Neural progenitor cell (in vitro differentiated cells): Measurements from ENCODE around the gene SLC25A53. TPM values are rescaled to one million over a fixed set of nuclear protein-coding genes. Genes with fewer than 3 reads are reported as not detected.

Experiments
- DNase-seq: peaks from one replicate; pipeline ENCODE4 v3.0.0-alpha.2; 2016; ENCODE audit warnings: low spot score
- H2AFZ ChIP-seq: fragments of 200-600 bp; sonication (generic); replicated peaks from 2 replicates; pipeline ENCODE4 v1.6.1; 2016; ENCODE audit warnings: antibody characterized with exemption
- H3F3A ChIP-seq: fragments of 200-600 bp; sonication (generic); 2 replicates; pipeline ENCODE4 v1.6.1; 2016; ENCODE audit warnings: antibody characterized with exemption, low read depth
- H3K27ac ChIP-seq: fragments of 200-600 bp; sonication (generic); 2 replicates; pipeline ENCODE4 v1.5.1; 2016; ENCODE audit warnings: mild to moderate bottlenecking
- H3K27me3 ChIP-seq: fragments of 200-600 bp; sonication (generic); 2 replicates; pipeline ENCODE4 v1.6.1; 2016; ENCODE audit warnings: mild to moderate bottlenecking, moderate library complexity
- H3K36me3 ChIP-seq: fragments of 200-600 bp; sonication (generic); 2 replicates; pipeline ENCODE4 v1.5.1; 2016
- H3K4me1 ChIP-seq: fragments of 200-600 bp; sonication (generic); 2 replicates; pipeline ENCODE4 v1.6.1; 2016; ENCODE audit warnings: mixed run types
- H3K4me2 ChIP-seq: fragments of 200-600 bp; sonication (generic); 2 replicates; pipeline ENCODE4 v1.6.1; 2016
- H3K4me3 ChIP-seq: fragments of 200-600 bp; sonication (generic); 2 replicates; pipeline ENCODE4 v1.5.1; 2016
- H3K79me2 ChIP-seq: fragments of 200-600 bp; sonication (generic); 2 replicates; pipeline ENCODE4 v1.6.1; 2016; ENCODE audit warnings: low read depth
- H3K9ac ChIP-seq: fragments of 200-600 bp; sonication (generic); 2 replicates; pipeline ENCODE4 v1.6.1; 2016
- H3K9me3 ChIP-seq: fragments of 200-600 bp; sonication (generic); 2 replicates; pipeline ENCODE4 v1.5.1; 2016; ENCODE audit warnings: low read depth
- H4K20me1 ChIP-seq: fragments of 200-600 bp; sonication (generic); 2 replicates; pipeline ENCODE4 v1.6.1; 2016; ENCODE audit warnings: low read depth
- H3K27ac Mint-ChIP-seq: 3 replicates; pipeline ENCODE4 v1.8.0; 2021; ENCODE audit warnings: mixed read lengths
- H3K27me3 Mint-ChIP-seq: 2 replicates; pipeline ENCODE4 v1.8.0; 2022; ENCODE audit warnings: low read depth, mild to moderate bottlenecking, inconsistent platforms, moderate library complexity, mixed read lengths; ENCODE audit not compliant: insufficient read depth
- H3K36me3 Mint-ChIP-seq: 3 replicates; pipeline ENCODE4 v1.8.0; 2021; ENCODE audit warnings: mixed read lengths
- H3K4me1 Mint-ChIP-seq: 3 replicates; pipeline ENCODE4 v1.8.0; 2021; ENCODE audit warnings: mixed read lengths
- H3K4me3 Mint-ChIP-seq: 3 replicates; pipeline ENCODE4 v1.8.0; 2021; ENCODE audit warnings: mild to moderate bottlenecking, moderate library complexity, mixed read lengths
- H3K9me3 Mint-ChIP-seq: 3 replicates; pipeline ENCODE4 v1.8.0; 2020; ENCODE audit warnings: mixed read lengths
- EZH2 ChIP-seq: fragments of 200-600 bp; sonication (generic); IDR thresholded peaks from 2 replicates; pipeline ENCODE4 v1.6.1; 2017; ENCODE audit warnings: antibody characterized with exemption, mild to moderate bottlenecking, moderate library complexity
- EZH2phosphoT487 ChIP-seq: fragments of 200-600 bp; sonication (generic); IDR thresholded peaks from 2 replicates; pipeline ENCODE4 v1.6.1; 2017; ENCODE audit warnings: antibody characterized with exemption
- total RNA-seq: library from RNA; depleted of rRNA; stranded (reverse); fragments of >200 nt; gene quantifications from 2 replicates; pipeline ENCODE4 v1.2.3, GENCODE V29; 2015; ENCODE audit warnings: low replicate concordance
- TF ChIP-seq, protein P1 (sequence below): fragments of 200-600 bp; sonication (generic); IDR thresholded peaks from 2 replicates; pipeline ENCODE4 v1.5.1; 2017; ENCODE audit warnings: antibody characterized with exemption, mild to moderate bottlenecking

Gene SLC25A53
- total RNA-seq, 1 donor from 2014 or later, result 4.0 TPM

DNA sequence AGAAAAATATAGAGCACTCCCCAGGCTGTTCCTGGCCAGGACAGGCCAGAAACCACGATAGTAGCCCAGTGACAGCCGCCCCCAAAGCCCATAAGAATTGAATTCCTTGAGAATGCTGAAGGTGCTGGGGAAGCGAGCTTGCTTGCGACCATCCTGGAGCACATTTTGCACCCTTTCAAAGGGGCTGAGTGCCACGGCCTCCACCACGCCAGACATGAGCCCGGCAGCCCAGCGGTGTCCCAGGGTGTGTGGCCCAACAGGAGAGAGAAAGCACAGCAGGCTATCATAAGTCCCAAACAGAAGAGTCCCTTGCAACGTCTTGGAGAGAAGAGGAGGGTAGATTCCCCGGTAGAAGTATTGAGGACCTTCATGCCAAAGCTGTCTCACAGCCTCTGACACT lies 52.1 kb downstream of the SLC25A53 start:
- H4K20me1 ChIP-seq, result no peaks in the 10 kb centered on the region
- Mint-ChIP-seq H3K36me3 (peaks cover 6% of the 10 kb centered on the region), H3K9me3 (no peaks in the 10 kb centered on the region), H3K4me3 (no peak overlapping the region), H3K27me3 (peaks cover 4% of the 10 kb centered on the region), H3K27ac (peak overlapping the region; percentile 87), H3K4me1 (peaks cover 35% of the 10 kb centered on the region)
- H3K4me2 ChIP-seq, result no peak overlapping the region
- H3K27me3 ChIP-seq, result no peaks in the 10 kb centered on the region
- TF ChIP-seq EZH2phosphoT487 (no peak), EZH2 (no peak)
- TF ChIP-seq, protein P1, sequence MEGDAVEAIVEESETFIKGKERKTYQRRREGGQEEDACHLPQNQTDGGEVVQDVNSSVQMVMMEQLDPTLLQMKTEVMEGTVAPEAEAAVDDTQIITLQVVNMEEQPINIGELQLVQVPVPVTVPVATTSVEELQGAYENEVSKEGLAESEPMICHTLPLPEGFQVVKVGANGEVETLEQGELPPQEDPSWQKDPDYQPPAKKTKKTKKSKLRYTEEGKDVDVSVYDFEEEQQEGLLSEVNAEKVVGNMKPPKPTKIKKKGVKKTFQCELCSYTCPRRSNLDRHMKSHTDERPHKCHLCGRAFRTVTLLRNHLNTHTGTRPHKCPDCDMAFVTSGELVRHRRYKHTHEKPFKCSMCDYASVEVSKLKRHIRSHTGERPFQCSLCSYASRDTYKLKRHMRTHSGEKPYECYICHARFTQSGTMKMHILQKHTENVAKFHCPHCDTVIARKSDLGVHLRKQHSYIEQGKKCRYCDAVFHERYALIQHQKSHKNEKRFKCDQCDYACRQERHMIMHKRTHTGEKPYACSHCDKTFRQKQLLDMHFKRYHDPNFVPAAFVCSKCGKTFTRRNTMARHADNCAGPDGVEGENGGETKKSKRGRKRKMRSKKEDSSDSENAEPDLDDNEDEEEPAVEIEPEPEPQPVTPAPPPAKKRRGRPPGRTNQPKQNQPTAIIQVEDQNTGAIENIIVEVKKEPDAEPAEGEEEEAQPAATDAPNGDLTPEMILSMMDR, result no peak
- H3K4me3 ChIP-seq, result no peak overlapping the region
- H3K4me1 ChIP-seq, result peaks cover 5% of the 10 kb centered on the region
- no peaks in the 10 kb centered on the region for H3K36me3 ChIP-seq
- H3F3A ChIP-seq, result no peaks in the 10 kb centered on the region
- H3K27ac ChIP-seq, result no peak overlapping the region
- no peak overlapping the region for H3K9ac ChIP-seq
- no peak for DNase-seq
- H3K79me2 ChIP-seq, result no peaks in the 10 kb centered on the region
- no peaks in the 10 kb centered on the region for H3K9me3 ChIP-seq
- H2AFZ ChIP-seq, result no peak overlapping the region

DNA sequence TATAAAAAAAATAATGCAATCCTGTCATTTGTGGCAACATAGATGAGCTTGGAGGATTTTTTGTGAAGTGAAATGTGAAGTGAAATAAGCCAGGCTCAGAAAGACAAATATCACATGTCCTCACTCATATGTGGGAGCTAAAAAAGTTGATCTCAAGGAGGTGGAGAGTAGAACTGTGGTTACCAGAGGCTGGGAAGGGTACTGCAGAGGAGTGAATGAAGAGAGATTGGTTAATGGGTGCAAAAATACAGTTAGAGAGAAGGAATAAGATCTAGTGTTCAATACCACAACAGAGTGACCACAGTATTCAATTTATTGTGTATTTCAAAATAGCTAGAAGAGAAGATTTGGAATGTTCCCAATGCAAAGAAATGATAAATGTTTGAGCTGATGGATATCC lies 57.9 kb downstream of the SLC25A53 start:
- no peaks in the 10 kb centered on the region for H3K4me1 Mint-ChIP-seq
- peaks cover 3% of the 10 kb centered on the region for H3K27me3 ChIP-seq
- no peak overlapping the region for H3K4me3 Mint-ChIP-seq
- no peak overlapping the region for H3K4me3 ChIP-seq
- peaks cover 2% of the 10 kb centered on the region for H3K27me3 Mint-ChIP-seq
- no peaks in the 10 kb centered on the region for H3K9me3 Mint-ChIP-seq
- H3K4me2 ChIP-seq, result no peak overlapping the region
- H3K9ac ChIP-seq, result no peak overlapping the region
- DNase-seq, result no peak
- H3K4me1 ChIP-seq, result no peaks in the 10 kb centered on the region
- H3K79me2 ChIP-seq, result no peaks in the 10 kb centered on the region
- no peak for TF ChIP-seq EZH2
- TF ChIP-seq EZH2phosphoT487, result no peak
- TF ChIP-seq, protein P1, result no peak
- no peaks in the 10 kb centered on the region for H3F3A ChIP-seq
- H3K27ac ChIP-seq, result no peak overlapping the region
- no peak overlapping the region for H2AFZ ChIP-seq
- H3K36me3 ChIP-seq, result no peaks in the 10 kb centered on the region
- H4K20me1 ChIP-seq, result no peaks in the 10 kb centered on the region
- H3K27ac Mint-ChIP-seq, result no peak overlapping the region
- H3K36me3 Mint-ChIP-seq, result peaks cover 6% of the 10 kb centered on the region
- no peaks in the 10 kb centered on the region for H3K9me3 ChIP-seq

DNA sequence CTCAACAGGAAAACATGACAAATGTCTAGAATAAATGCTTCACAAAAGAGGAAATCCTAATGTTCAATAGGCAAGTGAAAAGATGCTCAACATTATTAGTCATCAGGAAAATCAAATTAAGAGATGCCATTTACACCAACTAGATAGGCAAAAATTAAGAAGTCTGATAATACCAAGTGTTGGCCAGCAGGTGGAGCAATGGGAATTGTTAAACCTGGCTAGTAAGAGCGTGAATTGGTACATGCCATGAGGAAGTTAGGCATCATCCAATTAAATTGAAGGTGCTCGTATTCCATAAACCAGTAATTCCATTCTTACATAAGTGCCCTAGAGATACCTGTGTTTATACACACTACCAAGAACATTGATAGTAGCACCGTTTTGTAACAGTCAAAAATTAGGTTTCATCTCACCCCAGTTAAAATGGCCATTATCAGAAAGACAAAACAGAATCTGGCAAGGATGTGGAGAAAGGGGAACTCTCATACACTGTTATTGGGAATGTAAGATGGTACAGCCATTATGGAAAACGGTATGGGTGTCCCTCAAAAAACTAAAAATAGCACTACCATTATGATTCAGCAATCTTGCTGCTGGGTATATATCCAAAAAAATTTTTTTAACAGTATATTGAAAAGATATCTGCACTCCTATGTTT lies 58.5 kb downstream of the SLC25A53 start:
- DNase-seq, result peak; percentile 71
- H3K9me3 Mint-ChIP-seq, result no peaks in the 10 kb centered on the region
- Histone ChIP-seq H3K9ac (no peak overlapping the region), H3K4me2 (no peak overlapping the region), H3K27ac (no peak overlapping the region), H3F3A (no peaks in the 10 kb centered on the region), H3K9me3 (no peaks in the 10 kb centered on the region), H3K27me3 (peaks cover 3% of the 10 kb centered on the region), H2AFZ (no peak overlapping the region), H3K79me2 (no peaks in the 10 kb centered on the region), H3K4me3 (no peak overlapping the region), H4K20me1 (no peaks in the 10 kb centered on the region), H3K4me1 (no peaks in the 10 kb centered on the region), H3K36me3 (no peaks in the 10 kb centered on the region)
- H3K4me3 Mint-ChIP-seq, result no peak overlapping the region
- TF ChIP-seq, protein P1, result peak; percentile 72
- no peak for TF ChIP-seq EZH2phosphoT487
- no peak overlapping the region for H3K27ac Mint-ChIP-seq
- peaks cover 5% of the 10 kb centered on the region for H3K36me3 Mint-ChIP-seq
- H3K27me3 Mint-ChIP-seq, result peaks cover 2% of the 10 kb centered on the region
- no peaks in the 10 kb centered on the region for H3K4me1 Mint-ChIP-seq
